ENCODE results near the gene PPTC7. TPM values are rescaled to one million over a fixed set of nuclear protein-coding genes. Genes with fewer than 3 reads are reported as not detected.
"Not testable (repeated sequence)": the region's sequence is repeated elsewhere in the genome, so short reads cannot be mapped to it uniquely, and the experiment has no call there.

Gene PPTC7
- total and polyA plus RNA-seq, 8 donors: 13.3 to 24.2 (median 15.1) TPM

- no peak for DNase-seq
- Histone ChIP-seq H3K4me1 (no peaks in the 10 kb centered on the region), H3K27ac (no peak overlapping the region), H3K4me3 (no peak overlapping the region), H3K36me3 (peaks cover 0 to 35% of the 10 kb centered on the region in 2 donors), H3K27me3 (no peaks in the 10 kb centered on the region), H3K9me3 (no peaks in the 10 kb centered on the region)
- intact Hi-C loops (cut with DNase I): no loop called here
- TF ChIP-seq, protein P1, sequence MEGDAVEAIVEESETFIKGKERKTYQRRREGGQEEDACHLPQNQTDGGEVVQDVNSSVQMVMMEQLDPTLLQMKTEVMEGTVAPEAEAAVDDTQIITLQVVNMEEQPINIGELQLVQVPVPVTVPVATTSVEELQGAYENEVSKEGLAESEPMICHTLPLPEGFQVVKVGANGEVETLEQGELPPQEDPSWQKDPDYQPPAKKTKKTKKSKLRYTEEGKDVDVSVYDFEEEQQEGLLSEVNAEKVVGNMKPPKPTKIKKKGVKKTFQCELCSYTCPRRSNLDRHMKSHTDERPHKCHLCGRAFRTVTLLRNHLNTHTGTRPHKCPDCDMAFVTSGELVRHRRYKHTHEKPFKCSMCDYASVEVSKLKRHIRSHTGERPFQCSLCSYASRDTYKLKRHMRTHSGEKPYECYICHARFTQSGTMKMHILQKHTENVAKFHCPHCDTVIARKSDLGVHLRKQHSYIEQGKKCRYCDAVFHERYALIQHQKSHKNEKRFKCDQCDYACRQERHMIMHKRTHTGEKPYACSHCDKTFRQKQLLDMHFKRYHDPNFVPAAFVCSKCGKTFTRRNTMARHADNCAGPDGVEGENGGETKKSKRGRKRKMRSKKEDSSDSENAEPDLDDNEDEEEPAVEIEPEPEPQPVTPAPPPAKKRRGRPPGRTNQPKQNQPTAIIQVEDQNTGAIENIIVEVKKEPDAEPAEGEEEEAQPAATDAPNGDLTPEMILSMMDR (IDR thresholded peaks at IDR 0.05): no peak
- no peak for ATAC-seq
These were observed 54.8 kb downstream of the PPTC7 start for GRCh38 chr12:110528277-110528839.

GRCh38 chr12:110520876-110521712 lies 62.0 kb downstream of the PPTC7 start:
- H3K27me3 ChIP-seq; intact Hi-C loops (cut with DNase I); H3K4me1 ChIP-seq: not testable (repeated sequence)

GRCh38 chr12:110518014-110518413 lies 65.1 kb downstream of the PPTC7 start:
- H3K4me1 ChIP-seq; H3K36me3 ChIP-seq; H3K9me3 ChIP-seq; H3K4me3 ChIP-seq; H3K27ac ChIP-seq; intact Hi-C loops (cut with DNase I); H3K27me3 ChIP-seq; DNase-seq; ATAC-seq: not testable (repeated sequence)

More at GRCh38 chr12:110520876-110521712, 62.0 kb downstream of the PPTC7 start:
- peak in 1 of 4 donors; percentile 39 for DNase-seq
- not testable (repeated sequence) for H3K27ac ChIP-seq, H3K4me3 ChIP-seq, H3K36me3 ChIP-seq, H3K9me3 ChIP-seq, ATAC-seq

GRCh38 chr12:110516995-110517394 lies 66.1 kb downstream of the PPTC7 start:
- no peaks in the 10 kb centered on the region for H3K36me3 ChIP-seq
- ATAC-seq: no peak
- H3K4me1 ChIP-seq: peaks cover 3 to 5% of the 10 kb centered on the region in 2 donors
- no peak for DNase-seq
- H3K27ac ChIP-seq: no peak overlapping the region
- intact Hi-C loops (cut with DNase I): no loop called here
- no peaks in the 10 kb centered on the region for H3K9me3 ChIP-seq
- no peak overlapping the region for H3K4me3 ChIP-seq
- no peaks in the 10 kb centered on the region for H3K27me3 ChIP-seq
- TF ChIP-seq, protein P1 (IDR thresholded peaks at IDR 0.05): no peak

- Histone ChIP-seq H3K9me3 (no peaks in the 10 kb centered on the region), H3K27me3 (no peaks in the 10 kb centered on the region), H3K4me1 (peaks cover 3 to 5% of the 10 kb centered on the region in 2 donors), H3K4me3 (no peak overlapping the region), H3K27ac (no peak overlapping the region), H3K36me3 (no peaks in the 10 kb centered on the region)
- DNase-seq: no peak
- no peak for ATAC-seq
- intact Hi-C loops (cut with DNase I): loop anchor here in 1 of 2 donors (5.0 kb wide), 1 partner anchor 88 kb away; no protein-coding TSS in a partner anchor
- TF ChIP-seq, protein P1 (IDR thresholded peaks at IDR 0.05): no peak
These were observed 68.8 kb downstream of the PPTC7 start for GRCh38 chr12:110514363-110514762.

- ATAC-seq: no peak
- intact Hi-C loops (cut with DNase I): loop anchor here in 1 of 2 donors (5.0 kb wide), 1 partner anchor 88 kb away; no protein-coding TSS in a partner anchor
- TF ChIP-seq, protein P1 (IDR thresholded peaks at IDR 0.05): no peak
These were observed 69.3 kb downstream of the PPTC7 start for GRCh38 chr12:110513842-110514241.

More at GRCh38 chr12:110513842-110514241, 69.3 kb downstream of the PPTC7 start:
- no peak overlapping the region for H3K27ac ChIP-seq
- peaks cover 3 to 5% of the 10 kb centered on the region in 2 donors for H3K4me1 ChIP-seq
- no peaks in the 10 kb centered on the region for H3K9me3 ChIP-seq
- no peaks in the 10 kb centered on the region for H3K27me3 ChIP-seq
- no peak for DNase-seq
- H3K36me3 ChIP-seq: no peaks in the 10 kb centered on the region
- no peak overlapping the region for H3K4me3 ChIP-seq
